NT2/D1 (cell line): Measurements from ENCODE around the gene TFDP2.

ENCODE experiments used
- SUZ12 ChIP-seq: IDR thresholded peaks from 2 replicates; pipeline ENCODE4 v1.6.1; 2011; ENCODE audit not compliant: insufficient read length, insufficient read depth; ENCODE audit errors: extremely low read depth
- YY1 ChIP-seq: IDR thresholded peaks from 2 replicates; pipeline ENCODE4 v1.6.1; 2011; ENCODE audit not compliant: insufficient read length, insufficient read depth
- ZNF274 ChIP-seq: IDR thresholded peaks from 2 replicates; pipeline ENCODE4 v1.6.1; 2011; ENCODE audit warnings: mild to moderate bottlenecking, low read depth, low read length

GRCh38 chr3:142117056-142117851 lies 32.1 kb downstream of the TFDP2 start:
- no peak for TF ChIP-seq ZNF274
- TF ChIP-seq YY1, result no peak
- TF ChIP-seq SUZ12, result no peak
